Epidermal melanocyte (primary cell): Measurements from ENCODE around the gene B3GAT1.
"Not testable (repeated sequence)": the region's sequence is repeated elsewhere in the genome, so short reads cannot be mapped to it uniquely, and the experiment has no call there.

Experiments
- DNase-seq: peaks from one replicate; pipeline ENCODE4 v3.0.0; 2011; ENCODE audit warnings: low spot score; ENCODE audit not compliant: insufficient read length

Gene B3GAT1

DNA sequence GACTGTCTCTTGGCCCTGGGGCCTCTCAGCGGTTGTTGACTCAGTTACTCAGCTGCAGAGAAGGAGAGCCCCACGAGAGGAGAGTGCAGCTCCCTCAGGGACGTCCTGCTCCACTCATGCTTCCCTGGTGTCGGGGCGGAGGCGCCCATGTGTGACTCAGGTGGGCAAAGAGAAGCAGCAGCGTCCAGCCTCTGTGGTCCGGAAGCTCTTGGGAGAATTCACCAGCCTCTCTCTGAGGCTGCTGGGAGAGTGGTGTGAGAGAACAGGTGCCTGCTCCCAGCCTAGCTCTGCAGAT is 54.5 kb downstream of the B3GAT1 start:
- DNase-seq, result no peak

DNA sequence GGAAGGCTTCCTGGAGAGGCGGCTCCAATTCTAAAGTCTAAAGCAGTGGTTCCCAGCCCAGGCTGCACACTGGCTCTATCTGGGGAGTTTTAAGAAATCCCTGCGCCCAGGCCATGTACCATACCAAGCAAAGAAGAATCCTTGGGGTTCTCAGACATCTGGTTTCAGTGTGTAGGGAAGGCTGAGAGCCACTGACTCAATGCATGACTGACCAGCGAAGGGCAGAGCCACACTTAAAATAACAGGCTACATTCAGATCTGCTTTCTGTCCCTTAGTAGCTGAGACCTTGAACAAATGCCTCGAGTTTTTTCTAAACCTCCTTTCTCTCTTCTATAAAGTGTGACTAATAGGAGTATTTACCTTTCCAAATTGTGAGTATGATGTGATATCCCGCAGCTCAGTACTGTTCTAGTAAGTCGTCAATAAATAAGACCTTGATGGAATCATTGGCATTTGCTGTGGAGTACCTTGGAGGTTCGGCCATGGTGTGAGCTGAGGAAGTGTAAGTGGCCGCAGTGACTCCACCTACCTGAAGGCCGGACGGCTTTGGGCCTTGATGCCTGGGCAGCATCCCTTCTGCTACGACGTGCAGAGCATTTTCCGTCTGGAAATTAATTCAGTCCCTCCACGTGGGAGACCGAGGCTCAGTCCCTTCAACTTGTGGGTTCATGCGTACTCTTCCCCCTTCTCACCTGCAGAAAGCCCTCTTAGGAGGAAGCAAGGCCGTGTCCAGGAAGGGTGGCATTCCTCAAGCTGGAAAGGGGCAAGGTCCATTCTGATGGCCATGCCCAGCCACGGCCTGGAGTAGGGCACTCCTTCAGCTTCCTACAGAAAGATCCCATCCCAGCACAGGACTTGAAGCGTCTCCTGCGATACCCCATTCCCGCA is 55.1 kb downstream of the B3GAT1 start:
- no peak for DNase-seq

DNA sequence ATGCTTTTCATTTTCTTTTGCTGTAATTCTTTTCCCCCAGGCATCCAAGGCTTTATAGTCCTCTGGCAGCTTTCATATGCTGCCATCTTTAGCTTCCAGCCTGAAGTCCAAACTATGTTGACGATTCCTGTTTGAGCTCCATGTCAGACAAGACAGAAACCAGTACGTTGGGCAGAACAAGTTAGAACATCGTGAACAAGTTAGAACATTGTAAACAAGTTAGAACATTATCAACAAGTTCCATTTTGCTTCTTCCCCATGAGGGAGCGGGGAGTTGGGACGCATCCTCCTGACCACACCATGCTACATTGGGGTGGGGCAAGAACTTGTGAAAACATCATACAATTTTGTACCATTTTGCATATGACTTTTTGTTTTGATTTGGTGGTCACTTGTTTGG is 56.4 kb downstream of the B3GAT1 start:
- no peak for DNase-seq

DNA sequence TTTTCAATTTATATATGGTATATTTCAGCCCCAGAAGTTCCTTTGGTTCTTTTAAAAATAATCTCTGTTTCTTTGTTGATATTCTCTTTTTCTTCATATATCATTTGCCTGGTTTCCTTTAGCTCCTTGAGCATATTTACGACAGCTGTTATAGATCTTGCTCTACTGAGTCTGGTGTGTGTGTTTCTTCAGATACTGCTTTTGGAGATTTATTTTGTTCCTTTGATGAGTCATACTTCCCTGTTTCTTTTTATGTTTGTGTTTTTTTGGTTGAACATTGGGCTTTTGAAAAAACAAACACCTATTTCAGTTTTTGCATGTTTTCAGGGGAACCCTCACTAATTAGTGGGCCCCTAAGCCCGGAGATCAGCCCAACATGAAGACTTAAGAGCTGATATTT is 56.9 kb downstream of the B3GAT1 start:
- no peak for DNase-seq

DNA sequence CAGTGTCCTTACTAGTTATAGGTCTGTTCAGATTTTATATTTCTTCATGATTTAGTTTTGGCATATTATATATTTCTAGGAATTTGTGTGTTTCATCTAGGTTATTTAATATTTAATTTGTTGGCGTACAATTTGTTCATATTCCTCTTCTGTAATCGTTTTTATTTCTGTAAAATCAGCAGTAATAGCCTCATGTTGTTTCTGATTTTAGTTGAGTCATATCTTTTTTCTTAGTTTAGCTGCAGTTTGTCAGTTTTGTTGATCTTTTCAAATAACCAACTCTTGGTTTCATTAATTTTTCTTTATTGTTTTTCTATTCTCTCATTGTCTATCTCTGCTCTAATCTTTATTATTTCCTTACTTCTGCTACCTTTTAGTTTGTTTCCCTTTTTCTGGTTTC is 59.9 kb downstream of the B3GAT1 start:
- no peak for DNase-seq

DNA sequence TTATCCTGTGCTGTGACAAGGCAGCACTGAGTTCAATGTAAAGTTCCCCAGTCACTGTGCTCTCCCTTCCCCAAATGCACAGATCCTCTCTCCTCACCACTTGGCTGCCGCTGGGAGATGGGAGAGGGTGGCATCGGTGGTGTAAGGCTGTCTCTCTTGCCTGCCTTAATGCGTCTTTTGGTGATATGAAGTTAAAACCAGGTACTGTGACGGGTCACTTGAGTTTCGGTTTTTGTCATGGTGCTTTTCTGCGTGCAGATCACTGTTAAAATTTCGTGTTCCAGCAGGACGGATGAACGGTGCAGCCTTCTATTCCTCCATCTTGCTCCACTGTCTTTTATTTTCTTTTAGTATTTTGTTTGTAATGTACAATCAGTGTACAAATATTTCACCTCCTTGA is 61.7 kb downstream of the B3GAT1 start:
- DNase-seq, result no peak

DNA sequence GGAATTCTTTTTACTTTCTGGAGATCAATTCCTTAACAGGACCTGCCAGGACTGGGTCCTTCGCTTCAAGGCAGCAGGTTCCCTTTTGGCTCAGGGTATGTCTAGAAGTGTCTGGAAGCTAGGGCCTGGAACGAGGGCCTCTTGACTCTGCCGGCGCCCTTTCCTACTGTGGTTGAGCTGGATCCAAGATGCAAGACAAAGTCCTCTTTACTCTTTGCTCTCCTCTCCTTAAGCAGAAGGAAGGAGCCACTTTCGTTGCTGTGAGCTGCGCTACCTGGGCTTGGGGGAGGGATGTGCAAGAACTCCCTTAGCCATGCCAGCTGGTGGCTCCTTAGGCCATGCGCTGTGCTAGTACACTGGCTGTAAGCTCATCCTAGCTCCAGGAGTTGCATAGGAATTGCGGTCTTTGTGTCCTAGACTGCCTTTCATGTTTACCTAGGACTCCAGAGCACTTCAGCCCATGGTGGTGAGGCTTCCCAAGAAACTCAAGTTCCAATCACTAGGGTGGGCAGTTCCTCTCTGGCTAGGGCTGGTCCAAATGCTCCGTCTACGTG is 62.2 kb downstream of the B3GAT1 start:
- no peak for DNase-seq

DNA sequence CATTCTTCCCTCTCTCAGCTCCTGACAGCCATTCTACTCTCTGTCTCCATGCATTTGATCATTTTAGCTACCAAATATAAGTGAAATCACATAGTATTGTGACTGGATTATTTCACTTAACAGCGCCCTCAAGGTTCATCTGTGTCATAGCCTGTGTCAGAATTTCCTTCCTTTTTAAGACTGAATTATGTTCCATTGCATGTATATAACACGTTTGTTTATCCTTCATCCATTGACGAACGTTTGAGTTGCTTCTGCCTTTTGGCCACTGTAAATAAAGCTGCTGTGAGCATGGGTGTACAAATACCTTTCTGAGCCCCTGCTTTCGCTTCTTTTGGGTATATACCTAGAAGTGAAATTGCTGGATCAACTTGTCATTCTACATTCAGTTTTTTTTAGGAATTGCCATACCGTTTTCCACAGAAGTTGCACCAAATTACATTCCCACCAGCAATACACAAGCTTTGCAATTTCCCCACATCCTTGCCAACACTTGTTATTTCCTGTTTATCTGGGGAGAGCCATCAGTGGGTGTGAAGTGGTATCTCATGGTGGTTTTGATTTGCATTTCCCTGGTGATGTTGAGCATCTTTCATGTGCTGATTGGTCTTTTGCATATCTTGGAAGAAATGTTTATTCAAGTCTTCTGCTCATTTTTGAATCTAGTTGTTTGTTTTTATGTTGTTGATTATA is 62.8 kb downstream of the B3GAT1 start:
- no peak for DNase-seq

DNA sequence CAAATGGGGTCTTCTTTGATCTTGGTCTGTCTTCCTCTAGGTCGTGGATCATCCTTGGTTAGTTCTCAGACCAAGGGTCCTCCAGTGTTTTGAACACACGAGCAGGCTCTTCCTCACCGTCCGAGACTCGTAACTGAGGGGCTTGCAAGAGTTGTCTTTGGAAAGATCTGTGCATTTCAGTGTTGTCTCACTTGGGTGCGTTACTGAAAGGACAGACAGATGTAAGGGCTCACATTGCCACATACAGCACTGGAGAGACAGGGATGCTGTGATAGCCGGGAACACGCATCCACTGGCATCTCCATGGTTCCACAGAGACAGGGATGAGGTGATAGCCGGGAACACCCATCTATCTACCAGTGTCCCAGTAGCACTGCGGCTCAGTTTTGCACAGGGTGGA is 64.6 kb downstream of the B3GAT1 start:
- no peak for DNase-seq

DNA sequence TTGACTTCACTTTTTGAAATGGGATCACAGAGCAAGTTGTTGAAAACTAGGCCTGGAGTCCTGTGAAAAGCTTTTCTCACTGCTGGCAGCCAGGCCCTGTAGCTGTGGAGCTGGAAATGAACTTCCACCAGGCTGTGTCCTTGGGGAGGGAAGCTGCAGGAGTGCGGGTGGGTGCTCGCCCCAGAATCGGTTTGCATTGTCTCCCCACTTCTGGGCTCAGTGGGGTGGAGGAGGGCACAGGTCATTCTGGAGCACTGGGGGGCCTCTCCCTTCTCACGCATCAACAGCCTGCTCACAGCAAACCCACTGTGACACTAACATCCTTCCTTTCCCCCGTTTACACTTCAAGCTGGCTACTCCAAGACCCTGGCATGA is 65.1 kb downstream of the B3GAT1 start:
- no peak for DNase-seq

DNA sequence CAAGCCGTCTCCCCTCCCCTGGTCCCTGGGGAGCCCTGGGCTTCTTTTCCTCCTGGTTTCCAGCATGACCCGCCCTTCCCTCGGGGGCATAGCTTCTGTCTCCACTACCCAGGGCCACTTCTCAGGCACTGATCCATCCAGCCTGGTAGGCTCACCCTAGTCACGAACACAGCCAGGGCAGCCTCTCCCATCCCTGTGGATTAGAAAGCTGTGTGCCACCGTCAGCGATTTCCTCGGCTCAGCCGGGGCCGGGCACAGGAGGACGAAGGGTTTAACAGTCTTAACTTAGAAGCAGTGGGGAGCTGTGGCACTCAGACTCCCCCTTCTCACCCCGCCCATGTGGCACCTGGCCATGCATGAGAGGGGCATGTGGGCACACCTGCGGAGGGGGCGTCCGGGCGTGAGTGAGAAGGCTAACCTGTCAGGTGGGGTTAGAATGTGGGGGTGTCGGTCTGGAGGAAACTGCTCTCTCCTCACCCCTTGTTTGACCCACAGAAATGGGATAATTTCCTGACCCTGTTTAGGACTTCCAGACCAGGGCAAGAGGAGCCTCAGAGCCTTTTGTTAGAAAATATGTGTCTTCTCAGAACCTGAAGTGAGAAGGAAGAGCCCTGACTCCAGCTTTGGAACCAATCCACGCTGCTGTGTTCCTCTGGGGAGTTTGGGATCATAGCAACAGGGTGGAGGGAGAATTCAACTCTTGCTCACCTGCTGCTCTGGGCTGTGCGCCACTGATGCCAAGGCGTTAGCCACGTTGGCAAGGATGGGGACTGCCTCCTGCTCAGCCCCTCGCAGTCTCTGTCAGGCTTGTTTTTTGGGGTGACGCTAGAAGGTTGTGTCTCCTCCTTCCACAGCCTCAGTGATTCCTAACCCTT is 65.7 kb downstream of the B3GAT1 start:
- no peak for DNase-seq

DNA sequence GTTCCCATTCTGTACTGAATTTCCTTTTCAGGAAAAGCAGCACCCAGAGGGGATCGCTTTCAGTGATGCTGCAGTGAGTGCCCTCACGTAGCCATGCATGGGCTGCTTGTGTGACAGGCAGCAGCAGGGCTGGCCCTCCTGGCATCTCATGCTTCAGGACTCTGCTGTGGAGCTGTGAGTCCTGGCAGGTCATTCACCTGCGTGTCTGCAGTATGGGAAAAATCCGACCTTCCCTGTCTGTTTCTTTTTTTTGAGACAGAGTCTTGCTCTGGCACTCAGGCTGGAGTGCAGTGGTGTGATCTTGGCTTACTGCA is 66.8 kb downstream of the B3GAT1 start:
- no peak for DNase-seq

DNA sequence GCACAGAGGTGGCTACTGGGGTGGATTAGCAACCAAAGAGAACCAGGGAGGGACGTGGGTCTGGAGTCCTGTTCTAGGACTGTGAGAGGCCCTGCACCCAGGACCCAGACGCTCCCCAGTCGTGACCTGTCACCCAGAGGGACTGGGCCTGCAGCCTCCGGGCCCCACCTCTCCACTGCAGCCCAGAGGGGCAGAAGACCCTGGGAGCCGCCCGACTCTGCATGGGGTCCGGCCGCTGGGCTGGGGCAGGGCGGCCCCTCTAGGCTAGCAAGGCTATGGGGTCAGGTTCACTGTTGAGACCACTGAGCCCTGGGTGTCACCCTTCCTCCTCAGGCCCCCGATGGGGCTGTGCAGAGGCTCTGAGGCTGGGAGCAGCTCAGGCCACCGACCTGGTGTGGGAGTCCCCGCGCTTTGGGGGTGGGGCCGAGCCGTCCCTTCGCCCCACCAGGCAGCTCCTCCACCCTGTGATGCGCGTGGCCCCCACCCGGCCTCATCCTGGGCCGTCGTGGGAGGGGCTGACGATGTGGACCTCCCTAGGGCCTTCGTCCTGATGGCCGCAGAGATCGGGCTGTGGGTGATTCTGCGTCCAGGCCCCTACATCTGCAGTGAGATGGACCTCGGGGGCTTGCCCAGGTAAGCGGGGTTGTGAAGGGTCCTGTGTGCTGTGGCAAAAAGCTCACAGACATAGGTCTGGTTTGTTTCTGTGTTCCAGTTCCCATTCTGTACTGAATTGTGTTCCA is 67.4 kb downstream of the B3GAT1 start:
- DNase-seq, result not testable (repeated sequence)

DNA sequence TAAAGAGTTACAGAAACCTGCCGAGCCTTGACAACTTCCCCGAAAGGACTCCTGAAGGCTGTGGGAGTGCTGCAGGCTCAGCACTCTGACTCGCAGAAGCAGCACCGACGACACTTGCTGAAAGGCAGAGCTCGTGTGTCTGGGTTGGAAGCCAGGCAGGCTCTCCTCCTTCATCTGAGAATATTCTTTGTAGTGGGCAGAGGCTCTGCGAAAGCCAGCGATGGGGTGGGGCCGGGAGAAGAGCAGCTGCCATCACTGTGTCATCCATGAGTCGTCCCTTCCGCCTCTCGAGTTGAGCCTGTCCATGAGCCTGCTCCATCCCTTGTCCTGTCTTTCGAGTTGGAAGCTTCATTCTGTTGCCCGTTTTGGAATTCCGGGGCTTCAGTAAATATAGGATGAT is 68.4 kb downstream of the B3GAT1 start:
- DNase-seq, result no peak

DNA sequence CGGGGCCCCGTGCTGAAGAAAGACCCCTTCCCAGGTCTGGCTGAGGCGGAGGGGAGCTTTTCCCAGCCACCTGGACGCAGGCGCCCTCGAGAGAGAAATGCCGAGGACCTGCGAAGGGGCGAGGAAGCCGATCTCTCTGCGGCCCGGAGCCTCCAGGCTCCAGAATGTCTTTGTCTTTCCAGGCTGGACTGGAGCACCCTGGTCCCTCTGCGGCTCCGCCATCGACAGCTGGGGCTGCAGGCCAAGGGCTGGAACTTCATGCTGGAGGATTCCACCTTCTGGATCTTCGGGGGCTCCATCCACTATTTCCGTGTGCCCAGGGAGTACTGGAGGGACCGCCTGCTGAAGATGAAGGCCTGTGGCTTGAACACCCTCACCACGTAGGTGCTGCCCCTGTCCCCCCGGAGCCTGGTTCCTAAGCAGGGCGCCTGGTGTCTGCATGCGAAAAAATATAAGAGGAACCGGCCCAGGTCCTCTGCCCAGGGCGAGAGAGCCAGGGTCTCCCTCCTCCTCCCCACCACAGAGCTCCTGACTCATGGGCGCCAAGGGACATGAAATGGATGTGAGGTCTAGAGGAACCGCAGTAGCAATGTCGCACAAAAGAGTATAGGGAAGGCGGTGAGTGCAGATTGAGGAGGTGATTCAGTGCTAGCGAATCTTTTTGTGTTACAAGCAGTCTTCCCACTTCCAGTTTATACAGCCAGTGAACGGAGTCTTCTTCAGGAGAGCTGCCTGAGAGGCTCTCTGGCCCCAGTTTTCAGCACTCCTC is 69.3 kb downstream of the B3GAT1 start:
- no peak for DNase-seq

DNA sequence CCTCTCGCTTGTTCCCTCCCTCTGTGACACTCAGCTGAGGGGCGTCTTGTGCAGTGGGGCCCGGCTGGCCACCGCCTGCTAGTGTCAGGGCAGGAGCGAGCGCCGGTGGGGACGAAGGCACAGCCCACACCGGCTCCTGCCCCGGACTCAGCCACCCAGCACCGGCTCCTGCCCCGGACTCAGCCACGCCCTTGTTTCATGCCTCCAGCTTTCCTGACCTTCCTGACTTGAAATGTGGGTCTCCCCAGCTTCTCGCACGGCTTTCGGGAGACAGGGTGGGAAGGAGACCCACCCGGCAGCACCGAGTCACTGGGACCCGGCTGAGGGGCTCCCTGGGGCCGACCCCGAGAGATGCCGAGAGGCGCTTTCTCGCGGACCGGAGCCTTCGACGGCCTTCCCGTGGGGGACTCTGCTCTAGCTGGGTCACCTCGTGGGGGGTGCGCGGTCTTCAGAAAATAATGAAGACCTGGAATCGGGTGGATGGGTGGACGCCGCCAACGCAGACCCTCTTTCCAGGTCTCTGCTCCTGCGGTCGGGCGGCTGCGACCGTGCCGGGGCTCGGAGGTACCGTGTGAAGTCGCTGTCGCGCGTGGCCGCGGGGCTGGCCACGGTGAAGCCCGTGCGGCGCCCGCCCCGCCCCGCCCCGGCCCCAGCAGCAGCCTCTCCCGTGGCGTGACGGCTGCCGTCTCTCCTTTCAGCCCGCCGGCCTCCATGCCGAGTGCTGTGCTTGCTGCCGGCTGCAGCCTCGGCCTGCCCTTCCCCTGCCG is 70.1 kb downstream of the B3GAT1 start:
- no peak for DNase-seq

DNA sequence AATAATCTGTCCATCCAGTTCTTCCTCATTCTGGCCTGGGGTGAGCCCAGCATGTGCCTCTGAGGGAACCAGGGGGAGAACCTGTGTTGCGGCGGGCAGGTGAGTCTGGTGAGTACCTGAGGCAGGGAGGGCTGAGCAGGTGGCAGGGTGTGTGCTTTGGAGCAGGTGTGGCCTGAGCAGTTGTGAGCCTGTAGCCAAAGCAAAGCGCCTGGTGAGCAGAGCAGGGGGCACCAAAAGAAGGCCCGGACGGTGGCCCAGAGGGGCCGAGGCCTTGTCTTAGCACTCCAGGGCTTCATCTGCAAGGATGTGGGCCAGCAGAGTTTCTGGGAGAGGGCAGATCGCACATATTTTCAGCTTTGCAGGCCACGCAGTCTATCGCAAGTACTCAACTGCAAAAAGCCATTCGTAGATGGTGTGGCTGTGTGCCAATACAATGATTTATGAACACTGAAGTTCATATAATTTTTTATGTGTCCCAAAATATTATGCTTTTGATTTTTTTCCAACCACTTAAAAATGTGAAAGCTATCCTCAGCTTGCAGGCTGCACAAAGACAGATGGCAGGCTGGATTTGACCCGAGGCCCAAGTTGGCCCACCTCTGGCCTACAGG is 71.6 kb downstream of the B3GAT1 start:
- no peak for DNase-seq

DNA sequence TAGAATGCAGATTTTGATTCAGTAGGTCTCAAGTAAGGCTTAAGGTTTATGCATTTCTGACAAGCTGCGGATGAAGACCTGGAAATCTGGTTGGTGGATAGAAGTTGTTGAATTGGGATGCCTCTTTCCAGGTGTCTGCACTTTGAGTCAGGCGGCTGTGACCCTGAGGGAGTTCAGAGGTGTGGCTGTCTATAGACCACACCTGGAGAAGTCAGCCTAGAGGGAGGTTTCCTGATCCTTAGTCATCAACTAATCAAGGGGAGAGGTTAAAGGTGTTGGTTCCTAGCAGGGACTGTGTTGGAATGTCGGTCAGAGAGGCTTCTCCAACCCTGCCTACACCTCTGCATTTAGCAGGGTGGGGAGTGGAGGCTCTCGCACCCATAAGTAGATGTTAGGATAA is 72.3 kb downstream of the B3GAT1 start:
- DNase-seq, result no peak

DNA sequence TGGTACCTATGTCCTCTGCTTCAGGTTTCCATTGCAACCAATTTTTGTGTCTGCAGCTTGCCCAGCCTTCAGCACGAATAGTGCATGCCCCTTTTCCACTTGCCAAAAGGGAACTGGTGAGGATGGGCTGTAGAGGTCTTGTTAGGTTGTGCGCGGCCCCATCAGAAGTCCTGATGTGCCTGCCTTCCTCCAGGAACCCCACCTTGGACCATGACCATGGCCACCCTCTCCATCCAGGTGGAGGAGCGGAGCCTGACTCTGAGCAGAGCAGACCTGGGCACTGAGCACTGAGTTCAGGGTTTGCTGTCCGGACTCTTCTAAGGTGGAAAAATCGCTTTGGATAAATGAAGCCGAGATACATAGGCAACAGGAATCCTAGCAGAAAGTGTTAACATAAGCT is 73.4 kb downstream of the B3GAT1 start:
- no peak for DNase-seq
